GM12878 (cell line): ENCODE data around the gene MAGI1.

ENCODE experiments used
- POLR2A ChIP-seq: IDR thresholded peaks from 2 replicates; pipeline ENCODE4 v1.6.1; 2011; ENCODE audit warnings: low read depth, mild to moderate bottlenecking, low read length
- SP1 ChIP-seq: IDR thresholded peaks from one replicate; pipeline ENCODE4 v1.6.1; 2011; ENCODE audit warnings: low read depth, low read length
- ZBTB11 ChIP-seq: fragments of 450-650 bp; formaldehyde crosslinking; IDR thresholded peaks from 2 replicates; pipeline ENCODE4 v1.5.0; 2022; ENCODE audit warnings: mild to moderate bottlenecking, missing genetic modification characterization

- TF ChIP-seq ZBTB11 (CRISPR knock-in tag) (no peak), POLR2A (no peak), SP1 (no peak)
These were observed 14.9 kb upstream of the MAGI1 start for GRCh38 chr3:66053550-66054094.
